Right lobe of liver (tissue), 6 donors: Measurements from ENCODE around the gene GPC5. TPM values are rescaled to one million over a fixed set of nuclear protein-coding genes. Genes with fewer than 3 reads are reported as not detected.

Experiments
- ATAC-seq, 4 donors: fragments of 200-7000 bp; cut with Tn5 transposase; one replicate each; pipeline ENCODE4 v1.9.1; 2020; ENCODE audit warnings: mild to moderate bottlenecking in 4 of 4, moderate library complexity in 4 of 4
- DNase-seq, 3 donors: peaks; one replicate each; pipeline ENCODE4 v3.0.0-alpha.2; 2020
- H3K27ac ChIP-seq, 3 donors: fragments of 200-600 bp; one replicate each; pipeline ENCODE4 v1.8.0; 2022
- H3K27me3 ChIP-seq, 2 donors: fragments of 200-600 bp; one replicate each; pipeline ENCODE4 v1.8.0; 2022
- H3K36me3 ChIP-seq, 4 donors: fragments of 200-600 bp; sonication (generic) in 1 of 4; one replicate each; pipeline versions ENCODE4 v1.5.1 to v1.8.0; 2017 to 2022; ENCODE audit warnings: control low read depth in 1 of 4
- H3K4me1 ChIP-seq, 4 donors: fragments of 200-600 bp; sonication (generic) in 1 of 4; one replicate each; pipeline versions ENCODE4 v1.5.1 to v1.8.0; 2017 to 2022; ENCODE audit warnings: control low read depth in 1 of 4
- H3K4me3 ChIP-seq, 3 donors: fragments of 200-600 bp; one replicate each; pipeline ENCODE4 v1.8.0; 2022
- H3K9me3 ChIP-seq, 4 donors: fragments of 200-600 bp; sonication (generic) in 1 of 4; one replicate each; pipeline versions ENCODE4 v1.5.1 to v1.8.0; 2017 to 2022; ENCODE audit warnings: control low read depth in 1 of 4
- CTCF ChIP-seq, 4 donors: fragments of 200-600 bp in 3 of 4; fragments of 450-650 bp in 1 of 4; IDR thresholded peaks; one replicate each; pipeline versions ENCODE4 v1.5.1 to v1.8.0; 2016 to 2022; ENCODE audit warnings: antibody characterized with exemption in 4 of 4, mild to moderate bottlenecking in 2 of 4
- POLR2A ChIP-seq: fragments of 450-650 bp; IDR thresholded peaks from one replicate; pipeline ENCODE4 v1.6.1; 2017; ENCODE audit warnings: antibody characterized with exemption, mild to moderate bottlenecking
- WGBS: methylation state at CpG from one replicate; pipeline ENCODE4 v1.1.6; 2018; ENCODE audit warnings: low coverage, low lambda C conversion rate; ENCODE audit not compliant: insufficient coverage; ENCODE audit errors: missing lambda C conversion rate; 5-methylcytosine and 5-hydroxymethylcytosine counted together
- intact Hi-C, 2 donors: fragments of 100-400 bp; cut with DNase I; formaldehyde crosslinking; loops; one replicate each; pipeline versions ENCODE4 v1.11.2 to v1.14.1; 2022
- microRNA counts: library from miRNA; unstranded; fragments of <30 nt; microRNA quantifications from one replicate; lab custom pipeline; 2016
- microRNA-seq, 2 donors: library from miRNA; unstranded; fragments of <30 nt; microRNA quantifications; one replicate each; pipeline ENCODE4, GENCODE V29; 2019 to 2020
- small RNA-seq, 2 experiments: library from RNA; depleted of rRNA; stranded (forward); fragments of <200 nt; gene quantifications; one replicate each; pipeline ENCODE3, GENCODE V24; 2016
- total RNA-seq, 6 experiments: library from RNA; depleted of rRNA in 2 of 6; stranded (reverse); fragments of >200 nt in 2 of 6; fragmentation: NEBNext Ultra II Directional in 3 of 6; extraction: Animal tissue kit (Norgen Biotek cat#: 25700) in 3 of 6; gene quantifications; one replicate each; pipeline versions ENCODE4 v1.1.0 to v1.2.4, GENCODE V29; 2016 to 2023
- donor health status: DM: no; HTN: yes; CAD: no.
- donor health status: DM: no; HTN: no; CAD: no.
- donor health status: DM: no; HTN: no; CAD: no.
- donor health status: DM: no; HTN: yes; CAD: no.
- donor health status: DM: no; HTN: yes; CAD: no.

The GPC5 gene
- total RNA-seq, 6 experiments from 2014 or later, result 0.12 to 0.99 (median 0.66) TPM

DNA sequence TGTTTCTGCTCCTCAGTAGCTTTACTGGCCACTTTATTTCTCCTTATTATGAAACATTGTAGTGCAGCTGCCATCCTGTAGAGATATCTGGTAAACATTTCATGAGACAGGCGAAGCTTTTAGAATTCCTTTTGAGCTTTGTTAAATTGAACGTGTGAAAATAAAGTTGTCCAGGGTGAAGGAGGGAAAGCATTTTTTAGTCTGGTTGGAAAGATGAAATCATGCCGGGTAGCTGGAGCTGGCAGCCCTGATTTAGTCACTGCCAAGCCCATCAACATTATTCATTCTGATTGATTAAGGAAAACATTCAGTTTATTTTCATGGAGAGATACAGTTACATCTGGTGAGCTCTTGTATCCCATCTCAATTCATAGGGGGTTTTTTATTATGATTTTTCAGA is 1502.0 kb downstream of the GPC5 start:
- ATAC-seq (no peak), DNase-seq (no peak)
- WGBS, result 62% methylated on average over 3 of the region's 3 CpGs
- Histone ChIP-seq H3K4me3 (no peak overlapping the region), H3K9me3 (no peaks in the 10 kb centered on the region), H3K4me1 (no peaks in the 10 kb centered on the region), H3K27ac (no peak overlapping the region), H3K36me3 (no peaks in the 10 kb centered on the region), H3K27me3 (no peaks in the 10 kb centered on the region)
- intact Hi-C loops, result no loop called here
- no peak for TF ChIP-seq CTCF (IDR thresholded peaks at IDR 0.05)
- no peak for TF ChIP-seq POLR2A

- TF ChIP-seq CTCF (IDR thresholded peaks at IDR 0.05) (no peak), POLR2A (no peak)
- no peak overlapping the region for H3K27ac ChIP-seq
- no peaks in the 10 kb centered on the region for H3K27me3 ChIP-seq
- no peaks in the 10 kb centered on the region for H3K9me3 ChIP-seq
- H3K4me1 ChIP-seq, result no peaks in the 10 kb centered on the region
- WGBS, result 18% methylated on average over 4 of the region's 5 CpGs
- intact Hi-C loops, result no loop called here
- ATAC-seq (no peak), DNase-seq (no peak)
- H3K36me3 ChIP-seq, result no peaks in the 10 kb centered on the region
- H3K4me3 ChIP-seq, result no peak overlapping the region
Observed at GRCh38 chr13:92901739-92902138, 1503.3 kb downstream of the GPC5 start.

DNA sequence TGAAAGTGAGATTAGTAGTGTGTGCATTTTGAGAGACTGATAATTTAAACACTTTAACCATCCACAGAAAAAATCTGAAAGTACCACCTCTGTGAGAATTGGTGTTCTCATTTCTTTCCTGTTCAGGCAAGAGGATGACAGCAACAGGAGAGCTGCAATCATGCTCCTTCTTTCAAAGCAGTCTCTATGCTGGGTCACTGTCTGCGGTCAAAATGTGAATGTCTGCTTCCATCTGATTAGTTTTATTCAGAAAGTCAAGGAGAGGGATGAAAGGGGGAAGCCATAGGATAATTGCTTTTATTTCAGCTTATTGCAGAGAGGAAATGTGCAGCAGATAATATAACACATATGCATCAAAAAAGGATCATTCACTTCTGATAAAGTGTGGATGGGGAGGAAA is 1514.2 kb downstream of the GPC5 start:
- Histone ChIP-seq H3K27ac (no peak overlapping the region), H3K4me3 (no peak overlapping the region), H3K4me1 (no peaks in the 10 kb centered on the region), H3K27me3 (no peaks in the 10 kb centered on the region), H3K9me3 (no peaks in the 10 kb centered on the region), H3K36me3 (no peaks in the 10 kb centered on the region)
- intact Hi-C loops, result no loop called here
- TF ChIP-seq POLR2A (no peak), CTCF (IDR thresholded peaks at IDR 0.05) (no peak)
- ATAC-seq (no peak), DNase-seq (no peak)
- WGBS, result 92% methylated on average over 1 of the region's 1 CpG

DNA sequence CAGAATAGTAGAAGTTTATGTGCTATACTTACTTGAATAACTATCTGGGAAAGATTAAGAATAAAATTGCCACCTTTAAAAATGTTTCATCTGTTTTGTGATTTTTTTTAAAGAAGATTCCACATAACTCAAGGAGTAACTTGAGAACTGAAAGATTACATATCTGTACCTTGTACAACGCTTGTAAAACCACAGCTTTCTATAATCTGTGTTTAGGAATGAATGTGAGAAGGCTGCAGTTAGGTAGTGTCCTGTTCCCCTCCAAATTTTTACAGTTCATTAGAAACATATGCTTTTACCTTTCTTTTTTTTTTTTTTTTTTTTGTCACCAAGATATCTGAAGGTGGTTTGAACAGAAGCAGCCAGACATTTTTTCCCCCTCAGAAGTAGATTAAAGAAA is 1515.4 kb downstream of the GPC5 start:
- WGBS, result 75% methylated on average over 1 of the region's 1 CpG
- Histone ChIP-seq H3K27me3 (no peaks in the 10 kb centered on the region), H3K9me3 (no peaks in the 10 kb centered on the region), H3K4me3 (no peak overlapping the region), H3K27ac (no peak overlapping the region), H3K4me1 (no peaks in the 10 kb centered on the region), H3K36me3 (no peaks in the 10 kb centered on the region)
- ATAC-seq, result no peak
- DNase-seq, result no peak
- TF ChIP-seq POLR2A, result no peak
- no peak for TF ChIP-seq CTCF (IDR thresholded peaks at IDR 0.05)
- intact Hi-C loops, result no loop called here

MicroRNAs encoded within 50 kb of the gene (microRNA counts, 767-probe panel; counts per million panel counts)
- microRNA hsa-miR-18a-5p (lab: Ali Mortazavi, UCI), result 237 counts per million
- microRNA hsa-miR-19a-3p (lab: Ali Mortazavi, UCI), result 237 counts per million
- 237 counts per million for microRNA hsa-miR-19b-3p (lab: Ali Mortazavi, UCI)
- microRNA hsa-miR-20a-5p+hsa-miR-20b-5p (lab: Ali Mortazavi, UCI), result 8,272 counts per million, percentile 34 among the panel's probes with 10 or more counts
- microRNA hsa-miR-92a-3p (lab: Ali Mortazavi, UCI), result 9,379 counts per million, percentile 51 among the panel's probes with 10 or more counts

Small RNAs within 50 kb of the gene (microRNA-seq; reads per million reads assigned to microRNA genes)
- gene MIR548AS, result 0 reads per million in 2 donors

Small RNAs within 50 kb of the gene (small RNA-seq; reads per million reads assigned to genes)
- gene AL356737.1 (0 reads per million in 2 experiments), gene FABP5P4 (0 reads per million in 2 experiments), gene MIR548AS (0 reads per million in 2 experiments), gene RNU4ATAC3P (0 reads per million in 2 experiments)

Other genes starting within 250 kb of the GPC5 start
- 1 to 10 TPM; 1.8 to 3.8 (median 2.4) TPM for gene MIR17HG, start 50.9 kb upstream of the GPC5 start, total RNA-seq